HG03520 (cell line): Measurements from ENCODE around the gene ACBD4.

Source experiments
- ATAC-seq: cut with Tn5 transposase; IDR thresholded peaks from one replicate; pipeline ENCODE4 v1.9.1; 2021; ENCODE audit warnings: mild to moderate bottlenecking, moderate library complexity; ENCODE audit not compliant: unreplicated experiment

Gene ACBD4, protein sequence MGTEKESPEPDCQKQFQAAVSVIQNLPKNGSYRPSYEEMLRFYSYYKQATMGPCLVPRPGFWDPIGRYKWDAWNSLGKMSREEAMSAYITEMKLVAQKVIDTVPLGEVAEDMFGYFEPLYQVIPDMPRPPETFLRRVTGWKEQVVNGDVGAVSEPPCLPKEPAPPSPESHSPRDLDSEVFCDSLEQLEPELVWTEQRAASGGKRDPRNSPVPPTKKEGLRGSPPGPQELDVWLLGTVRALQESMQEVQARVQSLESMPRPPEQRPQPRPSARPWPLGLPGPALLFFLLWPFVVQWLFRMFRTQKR

DNA sequence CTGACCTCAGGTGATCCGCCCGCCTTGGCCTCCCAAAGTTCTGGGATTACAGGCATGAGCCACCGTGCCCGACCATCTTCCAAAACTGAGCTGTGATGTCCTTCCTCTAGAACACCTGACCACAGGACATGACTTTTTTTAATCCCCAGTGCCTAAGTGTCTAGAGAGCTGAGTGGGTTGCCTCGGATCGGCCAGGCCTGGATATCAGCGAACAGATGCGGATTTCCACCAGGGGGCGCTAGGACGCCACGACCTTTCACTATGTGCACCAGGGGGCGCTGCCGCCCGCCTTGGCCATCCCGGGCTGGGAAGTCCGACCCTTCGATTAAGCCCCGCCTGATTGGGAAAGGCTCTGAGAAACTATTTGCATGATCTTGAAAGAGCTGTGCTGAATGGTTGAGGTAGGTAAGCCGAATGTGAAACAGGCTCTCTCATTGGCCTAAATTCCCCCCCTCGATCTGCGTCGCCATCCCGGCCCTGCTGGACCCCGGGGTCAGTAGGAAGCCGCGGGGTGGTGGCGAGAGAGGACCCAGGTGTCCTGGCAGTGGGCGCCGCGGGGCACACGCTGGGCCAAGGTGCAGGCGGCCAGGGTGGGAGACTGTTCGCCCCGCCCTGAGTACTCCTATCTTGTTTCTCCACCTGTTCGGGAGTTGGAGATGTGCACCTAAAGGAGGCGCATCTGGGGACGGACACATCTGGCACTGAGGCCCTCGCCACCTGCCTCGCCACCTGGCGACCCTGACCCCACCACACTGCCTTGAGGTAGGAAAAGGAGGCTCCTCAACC is at the start of gene ACBD4:
ACBD4 (plus strand) TSS at position 496 of the 786 bp plus-strand sequence. CDS start 458 bp downstream, outside the sequence.
- ATAC-seq, result peak; percentile 80

DNA sequence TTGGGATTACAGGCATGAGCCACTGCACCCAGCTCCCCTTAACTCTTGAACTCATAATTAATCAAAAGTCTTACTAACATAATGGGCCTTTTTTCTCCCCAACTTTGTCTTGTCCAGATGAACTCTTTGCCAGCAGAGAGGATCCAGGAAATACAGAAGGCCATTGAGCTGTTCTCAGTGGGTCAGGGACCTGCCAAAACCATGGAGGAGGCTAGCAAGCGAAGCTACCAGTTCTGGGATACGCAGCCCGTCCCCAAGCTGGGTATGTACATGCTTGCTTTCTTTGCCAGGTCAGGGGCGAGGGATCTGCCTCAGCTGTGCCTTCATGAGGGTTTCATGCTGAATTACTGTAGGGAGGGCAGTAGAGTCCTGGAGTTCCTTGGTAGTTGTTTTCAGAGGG is 49.1 kb upstream of the ACBD4 start:
- ATAC-seq, result no peak

DNA sequence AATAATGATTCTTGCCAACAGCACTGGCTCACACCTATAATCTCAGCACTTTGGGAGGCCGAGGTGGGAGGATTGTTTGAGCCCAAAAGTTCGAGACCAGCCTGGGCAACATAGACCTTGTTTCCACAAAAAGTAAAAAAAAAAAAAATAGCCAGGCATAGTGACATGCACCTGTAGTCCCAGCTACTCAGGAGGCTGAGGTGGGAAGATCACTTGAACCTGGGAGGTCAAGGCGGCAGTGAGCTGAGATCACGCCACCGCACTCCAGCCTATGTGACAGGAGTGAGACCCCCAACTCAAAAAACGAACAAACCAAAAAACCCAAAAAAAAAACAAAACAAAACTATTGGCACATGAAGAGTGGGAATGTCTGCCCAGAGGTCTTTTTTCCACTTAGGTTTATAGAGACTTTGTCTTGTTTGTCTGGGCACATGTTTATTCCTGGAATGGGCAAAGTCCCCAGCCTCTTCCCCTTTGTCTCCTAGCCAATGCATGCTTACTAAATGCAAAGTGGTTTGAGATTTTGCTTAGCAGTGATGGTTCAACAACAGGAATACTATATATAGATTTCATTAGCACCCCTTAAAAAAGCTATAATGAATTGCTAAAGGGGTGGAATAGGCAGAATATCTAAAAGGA is 48.5 kb upstream of the ACBD4 start:
- no peak for ATAC-seq

DNA sequence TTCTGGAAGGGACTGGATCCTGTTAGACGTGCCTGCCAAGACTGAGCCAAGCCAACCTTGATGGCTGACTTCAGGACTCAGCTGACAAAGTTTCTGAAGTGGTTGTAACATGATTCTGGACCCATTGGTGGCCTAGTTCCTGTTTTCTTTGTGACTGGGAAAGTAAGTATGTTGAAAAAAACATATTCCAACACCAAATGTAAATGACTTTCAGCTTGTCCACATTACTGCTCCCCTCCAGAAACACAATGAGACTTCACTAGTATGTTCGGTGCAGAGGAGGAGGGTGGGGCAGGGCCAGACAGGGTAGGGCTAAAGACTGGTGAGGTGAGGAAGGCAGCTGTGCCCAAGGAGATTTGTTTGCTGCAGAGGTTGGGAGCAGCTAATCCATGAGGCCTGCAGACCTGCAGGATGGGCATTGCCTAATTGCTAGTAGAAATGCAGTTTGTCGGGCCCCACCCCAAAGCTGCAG is 47.9 kb upstream of the ACBD4 start:
- ATAC-seq, result no peak

DNA sequence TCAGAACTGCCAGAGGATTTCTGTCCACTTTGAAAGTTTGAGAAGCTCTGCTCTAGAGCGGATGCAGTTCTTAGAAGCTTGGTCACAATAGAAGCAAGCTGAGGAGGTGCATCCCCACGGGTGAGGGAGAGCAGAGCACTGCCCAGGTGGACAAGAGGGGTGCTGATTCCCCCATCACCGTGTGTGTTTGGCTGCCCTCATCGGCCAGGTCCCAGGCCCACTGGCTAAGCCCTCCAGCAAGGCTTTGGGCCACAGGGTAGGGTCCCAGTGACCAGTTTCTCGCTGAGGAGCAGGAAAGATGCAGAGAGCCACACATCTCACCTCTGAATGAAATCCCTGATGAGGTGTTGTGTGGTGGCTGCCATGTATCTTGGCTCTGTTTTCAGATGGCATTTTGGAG is 47.5 kb upstream of the ACBD4 start:
- no peak for ATAC-seq

DNA sequence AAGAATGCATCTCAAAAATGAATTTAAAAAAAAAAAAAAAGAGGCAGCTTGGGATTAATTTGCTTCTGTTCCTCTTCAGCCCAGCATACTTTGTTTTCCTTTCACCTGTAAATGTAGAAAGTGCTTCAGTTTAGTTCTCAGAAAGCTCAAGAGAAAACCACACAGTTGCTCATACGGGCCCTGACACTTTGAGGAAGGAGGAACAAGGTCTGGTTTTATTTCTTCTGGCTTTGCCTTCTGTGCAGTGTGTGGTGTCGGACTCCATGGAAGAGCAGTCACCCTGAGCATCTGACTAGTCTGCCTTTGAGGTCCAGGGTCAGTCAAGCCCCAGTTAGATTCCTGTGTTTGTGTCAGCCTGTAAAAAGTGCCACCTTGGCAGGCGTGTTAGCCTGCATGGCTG is 46.7 kb upstream of the ACBD4 start:
- no peak for ATAC-seq

DNA sequence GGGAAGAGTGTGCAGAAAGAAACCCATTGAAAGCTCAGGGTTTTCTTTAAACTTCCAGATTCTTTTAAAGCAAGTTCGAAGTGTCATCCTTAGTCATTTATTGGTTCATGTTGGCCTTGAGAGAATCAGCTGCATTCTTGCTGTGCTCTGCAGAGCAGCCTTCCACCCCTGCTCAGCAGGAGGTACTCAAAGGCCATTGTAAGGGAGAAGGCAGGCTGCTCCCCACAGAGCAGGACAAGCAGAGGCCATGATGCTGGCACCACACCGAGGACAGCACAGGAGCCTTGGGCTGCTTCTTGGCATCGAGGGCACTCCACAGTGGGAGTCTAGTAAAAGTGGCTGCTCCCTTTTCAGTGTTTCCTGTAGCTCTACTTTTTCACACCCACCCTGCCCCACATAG is 44.8 kb upstream of the ACBD4 start:
- no peak for ATAC-seq

DNA sequence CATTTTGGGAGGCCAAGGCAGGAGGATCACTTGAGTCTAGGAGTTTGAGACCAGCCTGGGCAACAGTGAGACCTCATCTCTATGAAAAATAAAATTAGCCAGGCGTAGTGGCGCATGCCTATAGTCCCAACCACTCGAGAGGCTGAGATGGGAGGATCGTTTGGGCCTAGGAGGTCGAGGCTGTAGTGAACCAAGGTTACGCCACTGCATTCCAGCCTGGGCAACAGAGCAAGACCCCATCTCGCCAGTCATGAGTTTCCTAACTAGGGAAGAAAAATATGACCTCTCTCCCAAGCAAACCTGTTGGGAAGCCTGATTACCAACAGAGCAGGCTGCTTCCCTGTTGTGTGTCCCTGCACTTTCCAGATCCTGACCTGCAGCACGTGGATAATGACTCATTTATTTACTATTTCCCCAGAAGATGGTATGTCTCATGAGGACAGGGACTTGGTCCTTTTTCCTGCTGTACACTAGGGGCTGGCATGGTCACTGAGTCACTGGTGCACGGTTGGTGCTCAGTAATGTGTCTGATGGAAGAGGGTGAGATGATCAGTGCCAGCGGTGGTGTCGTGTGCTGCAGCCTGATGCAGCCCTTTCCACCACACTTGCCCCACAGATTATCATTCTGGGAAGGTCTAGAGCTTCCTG is 43.6 kb upstream of the ACBD4 start:
- ATAC-seq, result no peak

DNA sequence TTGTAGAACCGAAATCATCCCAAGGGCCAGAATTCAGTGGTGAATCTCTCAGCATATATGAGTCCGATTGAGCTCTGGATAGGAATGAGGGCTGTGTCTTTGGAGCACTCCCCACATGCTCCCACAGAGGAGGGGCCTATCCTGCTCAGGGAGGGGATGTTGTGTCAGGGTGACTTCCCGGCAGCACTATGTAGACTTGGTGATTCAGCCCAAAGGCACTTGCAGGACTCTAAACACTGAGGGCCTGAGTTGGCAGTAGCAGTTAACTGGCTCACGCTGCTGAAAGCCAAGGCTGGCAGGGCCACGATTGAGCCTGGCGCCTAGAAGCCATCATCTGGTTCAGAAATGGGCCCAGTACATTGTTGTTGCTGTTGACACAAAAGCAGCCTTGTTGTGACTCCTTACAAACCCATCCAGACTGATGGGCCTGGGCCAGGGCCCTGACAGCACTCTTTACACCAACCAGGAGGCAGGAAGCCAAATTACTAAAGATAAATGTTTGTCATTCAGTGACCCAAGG is 42.5 kb upstream of the ACBD4 start:
- no peak for ATAC-seq

DNA sequence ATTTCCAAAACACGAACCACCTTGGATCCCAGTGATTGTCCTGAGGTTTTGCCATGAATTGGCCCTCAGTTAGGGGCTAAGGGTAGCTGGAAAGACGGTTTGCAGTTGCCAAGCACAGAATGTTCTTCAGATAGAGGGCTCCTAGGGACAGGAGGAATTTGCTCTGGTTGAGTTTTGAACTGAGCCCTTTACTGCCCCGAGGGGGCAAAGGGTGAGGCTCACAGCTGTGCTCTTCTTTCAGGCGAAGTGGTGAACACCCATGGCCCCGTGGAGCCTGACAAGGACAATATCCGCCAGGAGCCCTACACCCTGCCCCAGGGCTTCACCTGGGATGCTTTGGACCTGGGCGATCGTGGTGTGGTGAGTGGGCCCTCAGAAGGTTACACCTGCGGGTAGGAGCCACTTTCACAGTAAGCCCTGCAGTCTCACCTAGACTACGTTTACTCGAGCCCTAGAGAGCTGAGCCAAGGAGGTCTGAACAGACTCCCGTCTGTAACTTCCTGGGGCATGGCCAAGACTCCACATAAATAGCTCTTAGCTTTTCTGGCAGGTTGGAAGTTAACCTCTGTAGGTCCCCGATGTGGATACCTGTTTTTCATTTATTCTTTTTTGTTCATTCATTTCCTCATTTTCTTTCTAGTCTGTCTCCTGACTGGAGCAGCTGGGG is 41.9 kb upstream of the ACBD4 start:
- ATAC-seq, result no peak

DNA sequence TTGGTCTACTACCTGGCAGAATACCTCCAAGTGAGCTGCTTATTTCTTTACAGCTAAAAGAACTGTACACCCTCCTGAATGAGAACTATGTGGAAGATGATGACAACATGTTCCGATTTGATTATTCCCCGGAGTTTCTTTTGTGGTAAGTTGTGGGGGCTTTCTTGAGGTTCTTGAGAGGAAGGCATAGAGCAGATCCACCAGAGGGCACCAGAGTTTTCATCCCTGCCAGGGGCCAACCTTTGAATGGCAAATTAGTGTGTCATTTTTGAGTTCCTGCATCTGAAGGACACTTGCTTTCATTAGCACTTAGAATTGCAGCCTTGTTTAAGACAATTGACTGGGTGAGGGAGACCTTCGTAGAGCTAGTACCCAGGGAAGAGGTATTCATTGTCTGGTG is 39.3 kb upstream of the ACBD4 start:
- ATAC-seq, result no peak

DNA sequence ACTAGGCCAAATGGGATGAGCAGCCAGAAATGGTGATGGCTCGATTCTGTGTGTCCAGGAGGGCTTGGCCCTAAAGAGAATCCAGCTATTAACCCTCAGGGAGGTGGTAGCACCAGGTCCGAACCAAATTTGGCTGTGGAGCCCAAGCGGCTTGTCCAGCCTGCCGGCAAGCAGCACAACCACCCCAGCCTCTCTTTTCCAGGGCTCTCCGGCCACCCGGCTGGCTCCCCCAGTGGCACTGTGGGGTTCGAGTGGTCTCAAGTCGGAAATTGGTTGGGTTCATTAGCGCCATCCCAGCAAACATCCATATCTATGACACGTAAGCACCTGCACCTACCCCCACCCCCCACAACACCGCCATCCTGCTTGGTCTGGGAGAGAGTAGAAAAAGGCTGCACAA is 38.6 kb upstream of the ACBD4 start:
- no peak for ATAC-seq

DNA sequence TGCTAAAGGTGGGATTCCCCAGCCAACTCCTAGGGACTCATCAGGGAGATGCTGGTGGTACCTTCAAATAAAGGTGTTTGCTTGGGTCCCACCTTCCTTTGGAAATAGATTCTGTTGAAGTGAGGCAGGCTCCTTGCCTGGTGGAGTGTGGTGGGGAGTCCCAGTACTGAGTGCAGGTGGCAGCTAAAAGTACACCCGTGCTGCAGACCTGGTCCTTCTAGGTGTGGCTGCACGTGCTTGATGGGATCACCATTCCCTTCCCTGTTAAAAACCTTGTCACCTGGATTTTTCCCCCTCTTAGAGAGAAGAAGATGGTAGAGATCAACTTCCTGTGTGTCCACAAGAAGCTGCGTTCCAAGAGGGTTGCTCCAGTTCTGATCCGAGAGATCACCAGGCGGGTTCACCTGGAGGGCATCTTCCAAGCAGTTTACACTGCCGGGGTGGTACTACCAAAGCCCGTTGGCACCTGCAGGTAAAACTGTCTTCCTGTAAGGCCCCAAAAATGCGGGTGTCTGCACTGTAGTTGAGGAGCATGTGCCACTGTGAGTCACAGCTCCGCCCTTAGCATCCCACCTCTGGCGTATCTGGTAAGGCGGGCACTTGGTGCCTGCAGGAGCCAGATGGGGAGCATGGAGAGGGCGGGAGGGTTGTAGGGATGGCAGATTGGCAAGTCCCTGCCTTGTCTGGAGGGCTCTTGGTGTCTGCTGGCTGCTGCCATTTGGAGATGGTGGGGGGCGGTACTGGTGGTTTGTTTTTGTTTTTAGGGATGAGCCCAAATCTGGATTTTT is 37.2 kb upstream of the ACBD4 start:
- no peak for ATAC-seq

DNA sequence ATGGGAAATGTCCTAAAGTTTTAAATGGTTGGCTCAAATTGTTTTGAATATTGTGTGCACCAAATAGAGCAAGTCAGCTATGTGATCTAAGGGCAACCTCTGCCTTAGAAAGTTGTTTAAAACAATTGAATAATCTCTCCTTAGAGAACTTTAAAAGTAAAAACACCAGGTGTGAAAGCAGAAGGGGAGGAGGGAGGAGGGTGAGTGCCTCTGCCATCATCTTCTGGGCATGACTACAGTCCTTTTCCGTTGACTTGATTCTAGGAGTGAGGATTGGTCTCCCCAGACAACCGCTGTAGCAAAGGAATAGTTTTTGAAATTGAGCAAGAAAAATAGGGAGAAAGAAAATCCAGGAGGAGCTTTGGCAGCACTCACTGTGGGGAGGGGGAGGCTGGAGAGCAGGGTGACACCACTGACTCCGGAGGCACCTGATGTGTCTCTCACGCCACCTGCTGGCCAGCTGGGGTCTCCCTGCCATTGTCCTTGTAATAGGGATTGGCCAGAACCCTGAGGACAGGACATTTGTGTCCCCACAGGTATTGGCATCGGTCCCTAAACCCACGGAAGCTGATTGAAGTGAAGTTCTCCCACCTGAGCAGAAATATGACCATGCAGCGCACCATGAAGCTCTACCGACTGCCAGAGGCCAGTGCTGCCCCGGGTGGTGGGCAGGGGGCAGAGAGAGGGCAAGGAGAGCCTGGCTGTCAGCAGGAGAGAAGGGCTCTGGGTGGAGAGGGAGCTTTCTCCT is 36.4 kb upstream of the ACBD4 start:
- no peak for ATAC-seq

DNA sequence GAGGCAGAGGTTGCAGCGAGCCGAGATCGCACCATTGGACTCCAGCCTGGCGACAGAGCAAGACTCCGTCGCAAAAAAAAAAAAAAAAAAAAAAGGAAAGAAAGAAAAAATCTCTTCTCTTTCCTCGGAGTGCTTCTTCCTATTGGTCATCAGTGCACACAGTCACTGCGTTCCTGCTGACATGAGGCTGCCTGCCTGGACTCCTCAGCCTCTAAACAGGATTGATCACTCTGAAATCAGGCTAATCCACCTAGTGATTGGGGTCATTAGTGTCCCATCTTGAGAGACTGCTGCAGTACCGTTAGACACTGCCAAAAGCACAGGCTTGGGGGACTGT is 34.0 kb upstream of the ACBD4 start:
- no peak for ATAC-seq

DNA sequence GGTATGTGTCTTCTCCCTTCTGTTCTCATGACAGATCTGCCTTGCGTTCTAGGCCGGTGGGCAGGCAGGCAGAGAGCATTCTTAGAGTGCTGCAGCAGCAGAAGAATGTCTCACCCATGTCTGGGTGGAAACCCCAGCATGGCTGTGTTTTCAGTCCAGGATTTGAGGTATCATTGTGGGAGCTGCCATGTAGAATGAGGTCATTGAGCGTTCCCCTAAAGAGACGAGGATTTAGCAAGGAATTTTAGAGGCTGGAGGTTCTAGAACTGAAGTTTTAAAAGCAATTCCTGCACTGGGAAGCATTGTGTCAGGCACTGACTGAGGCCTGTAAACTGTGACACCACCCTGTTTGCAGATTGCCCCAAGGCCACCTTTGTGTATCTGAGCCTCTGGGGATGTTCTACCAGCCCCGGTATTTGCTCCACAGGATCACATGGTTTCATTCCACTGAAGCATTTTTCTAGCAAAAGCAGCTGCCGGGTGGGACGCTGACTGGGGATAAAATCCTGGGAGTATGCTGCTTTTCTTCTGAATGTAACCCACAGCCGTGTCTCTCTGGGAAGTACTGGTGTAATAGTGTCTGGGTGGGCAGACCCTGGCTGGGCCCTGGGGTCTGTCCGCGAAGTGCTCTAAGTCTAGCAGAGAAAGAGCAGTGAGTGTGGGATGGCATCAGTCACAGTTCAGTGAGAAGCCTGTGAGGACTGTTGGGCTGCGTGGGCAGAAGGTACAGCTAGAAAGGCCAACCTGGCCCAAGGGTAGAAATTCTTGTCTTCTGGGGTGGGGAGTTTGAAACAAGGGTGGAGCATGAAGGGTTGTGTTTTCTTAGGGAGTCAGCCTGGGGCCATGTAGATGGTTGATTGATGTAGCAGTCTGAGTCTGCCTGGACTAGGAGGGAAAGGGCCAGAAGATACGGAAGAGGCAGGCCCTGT is 33.3 kb upstream of the ACBD4 start:
- ATAC-seq, result no peak

DNA sequence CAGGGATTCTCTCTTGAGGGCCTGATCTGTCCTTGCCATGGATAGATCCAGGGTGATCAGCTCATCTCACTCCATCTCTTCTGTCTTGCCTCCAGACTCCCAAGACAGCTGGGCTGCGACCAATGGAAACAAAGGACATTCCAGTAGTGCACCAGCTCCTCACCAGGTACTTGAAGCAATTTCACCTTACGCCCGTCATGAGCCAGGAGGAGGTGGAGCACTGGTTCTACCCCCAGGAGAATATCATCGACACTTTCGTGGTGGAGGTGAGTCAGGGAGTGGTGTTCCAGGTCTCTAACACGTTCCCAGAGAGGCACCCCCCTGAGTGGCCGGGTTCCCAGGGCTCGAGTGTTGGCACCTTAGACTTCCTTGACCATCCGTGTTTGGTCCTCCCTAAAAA is 32.6 kb upstream of the ACBD4 start:
- no peak for ATAC-seq

DNA sequence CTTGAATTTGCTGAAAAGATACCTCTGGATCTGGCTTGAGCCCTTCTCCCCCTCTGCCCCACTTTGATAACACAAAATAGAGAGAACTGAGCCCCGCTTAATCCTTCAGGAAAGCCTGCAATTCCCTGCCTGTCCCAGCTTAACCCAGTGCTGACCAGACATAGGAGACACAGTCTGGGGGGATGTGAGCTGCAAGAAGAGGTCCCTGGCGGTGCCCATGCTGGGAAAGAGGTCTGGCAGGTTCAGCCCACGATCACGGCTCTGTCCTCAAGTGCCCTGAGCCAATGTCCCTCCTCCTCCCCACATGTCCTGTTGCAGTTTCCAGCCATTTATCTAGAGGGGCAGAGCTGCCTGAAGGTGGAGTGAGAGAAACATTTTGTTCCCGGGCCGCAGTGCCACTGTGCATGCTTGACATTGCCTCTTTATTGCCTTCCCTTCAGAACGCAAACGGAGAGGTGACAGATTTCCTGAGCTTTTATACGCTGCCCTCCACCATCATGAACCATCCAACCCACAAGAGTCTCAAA is 32.2 kb upstream of the ACBD4 start:
- no peak for ATAC-seq
